ENCODE data around the gene KBTBD12. TPM values are rescaled to one million over a fixed set of nuclear protein-coding genes. Genes with fewer than 3 reads are reported as not detected.

KBTBD12 gene
- polyA plus RNA-seq, 1 donor from 2014 or later = not detected

GRCh38 chr3:127991681-127992080 is 76.6 kb downstream of the KBTBD12 start:
- Mint-ChIP-seq H3K36me3 (no peaks in the 10 kb centered on the region), H3K4me1 (no peaks in the 10 kb centered on the region), H3K4me3 (no peak overlapping the region), H3K27ac (no peak overlapping the region), H3K9me3 (no peaks in the 10 kb centered on the region), H3K27me3 (no peaks in the 10 kb centered on the region)

GRCh38 chr3:127992127-127992526 is 77.1 kb downstream of the KBTBD12 start:
- Mint-ChIP-seq H3K27me3 (no peaks in the 10 kb centered on the region), H3K27ac (no peak overlapping the region), H3K4me1 (no peaks in the 10 kb centered on the region), H3K4me3 (no peak overlapping the region), H3K9me3 (no peaks in the 10 kb centered on the region), H3K36me3 (no peaks in the 10 kb centered on the region)

GRCh38 chr3:127994011-127994410 is 79.0 kb downstream of the KBTBD12 start:
- Mint-ChIP-seq H3K36me3 (no peaks in the 10 kb centered on the region), H3K9me3 (no peaks in the 10 kb centered on the region), H3K4me1 (no peaks in the 10 kb centered on the region), H3K27me3 (peaks cover 3% of the 10 kb centered on the region), H3K27ac (no peak overlapping the region), H3K4me3 (no peak overlapping the region)

- Mint-ChIP-seq H3K27me3 (peaks cover 3% of the 10 kb centered on the region), H3K9me3 (no peaks in the 10 kb centered on the region), H3K4me1 (peaks cover 0 to 2% (median 0%) of the 10 kb centered on the region in 3 donors), H3K27ac (no peak overlapping the region), H3K4me3 (no peak overlapping the region), H3K36me3 (no peaks in the 10 kb centered on the region)
These were observed 82.0 kb downstream of the KBTBD12 start for GRCh38 chr3:127997016-127997415.

GRCh38 chr3:127997961-127998360 is 82.9 kb downstream of the KBTBD12 start:
- H3K4me1 Mint-ChIP-seq = peaks cover 0 to 2% (median 0%) of the 10 kb centered on the region in 3 donors
- no peak overlapping the region for H3K27ac Mint-ChIP-seq
- no peaks in the 10 kb centered on the region for H3K9me3 Mint-ChIP-seq
- no peak overlapping the region for H3K4me3 Mint-ChIP-seq
- peaks cover 3% of the 10 kb centered on the region for H3K27me3 Mint-ChIP-seq
- no peaks in the 10 kb centered on the region for H3K36me3 Mint-ChIP-seq

- Mint-ChIP-seq H3K4me1 (peaks cover 0 to 2% (median 0%) of the 10 kb centered on the region in 3 donors), H3K27me3 (peaks cover 3% of the 10 kb centered on the region), H3K27ac (no peak overlapping the region), H3K9me3 (no peaks in the 10 kb centered on the region), H3K4me3 (no peak overlapping the region), H3K36me3 (no peaks in the 10 kb centered on the region)
These were observed 83.6 kb downstream of the KBTBD12 start for GRCh38 chr3:127998596-127998995.

- Mint-ChIP-seq H3K4me3 (peak overlapping the region in 1 of 4 donors; percentile 61), H3K36me3 (no peaks in the 10 kb centered on the region), H3K9me3 (no peaks in the 10 kb centered on the region), H3K27ac (no peak overlapping the region), H3K4me1 (peaks cover 0 to 2% (median 0%) of the 10 kb centered on the region in 3 donors), H3K27me3 (peaks cover 3% of the 10 kb centered on the region)
These were observed 84.6 kb downstream of the KBTBD12 start for GRCh38 chr3:127999509-128000106.

- Mint-ChIP-seq H3K27me3 (peaks cover 5% of the 10 kb centered on the region), H3K27ac (no peak overlapping the region), H3K4me1 (peaks cover 0 to 2% (median 0%) of the 10 kb centered on the region in 3 donors), H3K36me3 (no peaks in the 10 kb centered on the region), H3K4me3 (no peak overlapping the region), H3K9me3 (no peaks in the 10 kb centered on the region)
These were observed 86.5 kb downstream of the KBTBD12 start for GRCh38 chr3:128001576-128001975.

- no peaks in the 10 kb centered on the region for H3K9me3 Mint-ChIP-seq
- no peak overlapping the region for H3K4me3 Mint-ChIP-seq
- H3K27me3 Mint-ChIP-seq = peaks cover 4% of the 10 kb centered on the region
- H3K27ac Mint-ChIP-seq = no peak overlapping the region
- H3K36me3 Mint-ChIP-seq = no peaks in the 10 kb centered on the region
- H3K4me1 Mint-ChIP-seq = peaks cover 0 to 2% (median 0%) of the 10 kb centered on the region in 3 donors
These were observed 89.6 kb downstream of the KBTBD12 start for GRCh38 chr3:128004661-128005060.

- Mint-ChIP-seq H3K36me3 (no peaks in the 10 kb centered on the region), H3K27ac (no peak overlapping the region), H3K9me3 (no peaks in the 10 kb centered on the region), H3K4me1 (peaks cover 0 to 2% (median 0%) of the 10 kb centered on the region in 3 donors), H3K4me3 (no peak overlapping the region), H3K27me3 (peaks cover 4% of the 10 kb centered on the region)
These were observed 91.3 kb downstream of the KBTBD12 start for GRCh38 chr3:128006061-128007032.

- Mint-ChIP-seq H3K27ac (no peak overlapping the region), H3K4me3 (no peak overlapping the region), H3K4me1 (peaks cover 0 to 2% (median 0%) of the 10 kb centered on the region in 3 donors), H3K9me3 (no peaks in the 10 kb centered on the region), H3K36me3 (no peaks in the 10 kb centered on the region), H3K27me3 (peaks cover 4% of the 10 kb centered on the region)
These were observed 92.0 kb downstream of the KBTBD12 start for GRCh38 chr3:128007033-128007424.

GRCh38 chr3:128009952-128010846 is 95.2 kb downstream of the KBTBD12 start:
- no peak overlapping the region for H3K27ac Mint-ChIP-seq
- H3K36me3 Mint-ChIP-seq = no peaks in the 10 kb centered on the region

GRCh38 chr3:128011140-128011539 is 96.1 kb downstream of the KBTBD12 start:
- Mint-ChIP-seq H3K4me3 (no peak overlapping the region), H3K27ac (no peak overlapping the region), H3K9me3 (peaks cover 0 to 1% (median 0%) of the 10 kb centered on the region in 3 donors), H3K27me3 (peaks cover 6% of the 10 kb centered on the region), H3K4me1 (peaks cover 0 to 2% (median 0%) of the 10 kb centered on the region in 3 donors), H3K36me3 (no peaks in the 10 kb centered on the region)

More at GRCh38 chr3:128009952-128010846, 95.2 kb downstream of the KBTBD12 start:
- peaks cover 0 to 2% (median 0%) of the 10 kb centered on the region in 3 donors for H3K4me1 Mint-ChIP-seq
- no peak overlapping the region for H3K4me3 Mint-ChIP-seq
- H3K9me3 Mint-ChIP-seq = no peaks in the 10 kb centered on the region
- H3K27me3 Mint-ChIP-seq = peaks cover 4% of the 10 kb centered on the region

- Mint-ChIP-seq H3K4me1 (peaks cover 0 to 2% (median 0%) of the 10 kb centered on the region in 3 donors), H3K36me3 (no peaks in the 10 kb centered on the region), H3K9me3 (peaks cover 0 to 1% (median 0%) of the 10 kb centered on the region in 3 donors), H3K27me3 (peaks cover 6% of the 10 kb centered on the region), H3K4me3 (no peak overlapping the region), H3K27ac (peak overlapping the region in 1 of 3 donors; percentile 1)
These were observed 97.0 kb downstream of the KBTBD12 start for GRCh38 chr3:128012050-128012449.
